ENCODE measurements around the gene SPINT1. TPM values are rescaled to one million over a fixed set of nuclear protein-coding genes. Genes with fewer than 3 reads are reported as not detected.

Gene SPINT1
- total and polyA plus RNA-seq, 2 of the 13 experiments (the other 11 are each of a cell fraction or from before 2014, with no cell fraction given): 0.49 to 2.5 TPM

GRCh38 chr15:40899536-40900207, 55.8 kb downstream of the SPINT1 start:
- BruUV-seq (replicated peaks): no TSS peak
- no peak for DNase-seq (ENCODE audit: low spot score)
- in situ Hi-C loops (cut with HindIII; ENCODE audit: extremely low pct_ligation_motif_present, low pct_unique_long_range_greater_than_20kb) (loop anchor here (5.0 to 10.0 kb wide), 3 partner anchors 205 to 315 kb away; partner anchors contain the start of gene RAD51), intact Hi-C loops (cut with micrococcal nuclease; ENCODE audit: unreplicated experiment) (no loop called here)
- ChIA-PET CTCF (ENCODE audit: low intra/inter-chr PET ratio, low total read pairs) (no interaction called here), POLR2A (no interaction called here)
- Histone ChIP-seq H3K27me3 (ENCODE audit: control insufficient read depth in 1 of 2, insufficient read depth in 2 of 2, low read length in 2 of 2) (no peaks in the 10 kb centered on the region), H4K20me1 (ENCODE audit: insufficient read depth, low read length) (no peaks in the 10 kb centered on the region), H3K9me3 (ENCODE audit: low read length) (no peaks in the 10 kb centered on the region), H3K27ac (ENCODE audit: extremely low read length, insufficient read depth, low read length) (no peak overlapping the region), H2AFZ (ENCODE audit: low read length) (no peak overlapping the region), H3K36me3 (replicated peaks in 1 of 2; ENCODE audit: control insufficient read depth in 1 of 2, insufficient read depth in 2 of 2, low read length in 2 of 2) (peaks cover 26 to 55% of the 10 kb centered on the region in 2 experiments), H3K4me3 (replicated peaks in 1 of 3; ENCODE audit: insufficient read depth in 1 of 3, low read depth in 2 of 3, low read length in 3 of 3) (no peak overlapping the region), H3K9ac (ENCODE audit: insufficient read depth, low read depth, low read length) (no peak overlapping the region), H3K4me2 (ENCODE audit: low read depth, low read length) (no peak overlapping the region), H3K4me1 (ENCODE audit: insufficient read depth, low read length) (peaks cover 11% of the 10 kb centered on the region), H3K79me2 (ENCODE audit: insufficient read depth, low read length) (peaks cover 14% of the 10 kb centered on the region)
- WGBS (ENCODE audit: low lambda C conversion rate): 98% methylated on average over 19 of the region's 33 CpGs
- ATAC-seq: no peak
- peak; percentile 15; the same call in 1 of the 2 replicates for TF ChIP-seq RBFOX2 (IDR thresholded peaks at IDR 0.05; ENCODE audit: low read depth, low read length)
- no peak for TF ChIP-seq ZNF710 (CRISPR knock-in tag; IDR thresholded peaks at IDR 0.05; ENCODE audit: borderline replicate concordance)
- no peak for FAIRE-seq

GRCh38 chr15:40900256-40901052, 56.6 kb downstream of the SPINT1 start:
- no peak overlapping the region for H3K9ac ChIP-seq (ENCODE audit: insufficient read depth, low read depth, low read length)
- no peak overlapping the region for H2AFZ ChIP-seq (ENCODE audit: low read length)
- H3K27ac ChIP-seq (ENCODE audit: extremely low read length, insufficient read depth, low read length): no peak overlapping the region
- in situ Hi-C loops (cut with HindIII; ENCODE audit: extremely low pct_ligation_motif_present, low pct_unique_long_range_greater_than_20kb): loop anchor here (5.0 kb wide), 1 partner anchor 282 kb away; no protein-coding TSS in a partner anchor
- ATAC-seq (no peak), DNase-seq (ENCODE audit: low spot score) (no peak), FAIRE-seq (no peak)
- no peaks in the 10 kb centered on the region for H4K20me1 ChIP-seq (ENCODE audit: insufficient read depth, low read length)
- ChIA-PET POLR2A (no interaction called here), CTCF (ENCODE audit: low intra/inter-chr PET ratio, low total read pairs) (no interaction called here)
- H3K4me3 ChIP-seq (replicated peaks in 1 of 3; ENCODE audit: insufficient read depth in 1 of 3, low read depth in 2 of 3, low read length in 3 of 3): no peak overlapping the region
- H3K79me2 ChIP-seq (ENCODE audit: insufficient read depth, low read length): peaks cover 6% of the 10 kb centered on the region
- H3K27me3 ChIP-seq (ENCODE audit: control insufficient read depth in 1 of 2, insufficient read depth in 2 of 2, low read length in 2 of 2): no peaks in the 10 kb centered on the region
- no peak for TF ChIP-seq RERE (CRISPR knock-in tag; IDR thresholded peaks at IDR 0.05; ENCODE audit: low read depth)
- 0 out of 2 replicates have a peak, but pooled peaks have one; percentile 33 for TF ChIP-seq RBFOX2 (IDR thresholded peaks at IDR 0.05; ENCODE audit: low read depth, low read length)
- 0 out of 2 replicates have a peak, but pooled peaks have one; percentile 36 for TF ChIP-seq ZC3H13 (CRISPR knock-in tag; IDR thresholded peaks at IDR 0.05)
- TF ChIP-seq SIX4 (CRISPR knock-in tag; IDR thresholded peaks at IDR 0.05): no peak
- no peak for TF ChIP-seq TBP (CRISPR knock-in tag; IDR thresholded peaks at IDR 0.05)
- TF ChIP-seq CCDC6 (CRISPR knock-in tag; IDR thresholded peaks at IDR 0.05): no peak
- TF ChIP-seq AGO2 (optimal IDR thresholded peaks at IDR 0.05; ENCODE audit: low read depth, low read length): peak; percentile 21
- intact Hi-C loops (cut with micrococcal nuclease; ENCODE audit: unreplicated experiment): no loop called here
- H3K36me3 ChIP-seq (replicated peaks in 1 of 2; ENCODE audit: control insufficient read depth in 1 of 2, insufficient read depth in 2 of 2, low read length in 2 of 2): peaks cover 26 to 55% of the 10 kb centered on the region in 2 experiments
- no peaks in the 10 kb centered on the region for H3K9me3 ChIP-seq (ENCODE audit: low read length)
- 98% methylated on average over 15 of the region's 36 CpGs for whole genome bisulfite sequencing (ENCODE audit: low lambda C conversion rate)
- H3K4me1 ChIP-seq (ENCODE audit: insufficient read depth, low read length): peaks cover 9% of the 10 kb centered on the region
- H3K4me2 ChIP-seq (ENCODE audit: low read depth, low read length): no peak overlapping the region
- no TSS peak for BruUV-seq (replicated peaks)
